Pancreas (tissue), 10 donors: Measurements from ENCODE around the gene TNFRSF1B. TPM values are rescaled to one million over a fixed set of nuclear protein-coding genes. Genes with fewer than 3 reads are reported as not detected.

ENCODE experiments used
- ATAC-seq, 4 donors: fragments of 200-7000 bp; cut with Tn5 transposase; one replicate each; pipeline versions ENCODE4 v1.8.0 to v1.9.1; 2020; ENCODE audit warnings: mild to moderate bottlenecking in 4 of 4, moderate library complexity in 4 of 4
- DNase-seq, 6 donors: peaks; one replicate each; pipeline ENCODE4 v3.0.0-alpha.2; 2020
- FAIRE-seq: peaks from 2 replicates; lab custom pipeline; 2012; peaks lifted over from hg19 to GRCh38; lab: Jason Lieb, UNC
- H3K27ac ChIP-seq, 4 donors: fragments of 200-600 bp; sonication (generic); 1 replicate in 3 of 4; 2 replicates in 1 of 4; pipeline versions ENCODE4 v1.5.0 to v1.8.0; 2020
- H3K27me3 ChIP-seq, 4 donors: fragments of 200-600 bp; one replicate each; pipeline ENCODE4 v1.8.0; 2021
- H3K36me3 ChIP-seq, 3 donors: fragments of 200-600 bp; sonication (generic) in 1 of 3; one replicate each; pipeline versions ENCODE4 v1.5.0 to v1.8.0; 2020 to 2021
- H3K4me1 ChIP-seq, 3 donors: fragments of 200-600 bp; one replicate each; pipeline ENCODE4 v1.8.0; 2021
- H3K4me3 ChIP-seq, 4 donors: fragments of 200-600 bp; sonication (generic) in 2 of 4; one replicate each; pipeline versions ENCODE4 v1.5.0 to v1.8.0; 2020 to 2021
- H3K9me3 ChIP-seq, 4 donors: fragments of 200-600 bp; one replicate each; pipeline ENCODE4 v1.8.0; 2021
- WGBS, 2 donors: extraction: QIAGEN DNeasy Blood & Tissue Kit; methylation state at CpG; one replicate each; pipeline ENCODE4 v1.1.7; 2013; 5-methylcytosine and 5-hydroxymethylcytosine counted together
- intact Hi-C, 3 donors: fragments of 100-400 bp; cut with DNase I; formaldehyde crosslinking; loops; one replicate each; pipeline versions ENCODE4 v1.11.1 to v1.14.2; 2022
- polyA plus RNA-seq, 2 donors: library from polyadenylated mRNA; stranded (reverse); fragments of 200-250 nt; gene quantifications; one replicate each; pipeline ENCODE4 v1.2.3, GENCODE V29; 2013
- total RNA-seq, 6 donors: library from RNA; stranded (reverse); fragmentation: NEBNext Ultra II Directional in 4 of 6; extraction: Animal tissue kit (Norgen Biotek cat#: 25700) in 4 of 6; gene quantifications; one replicate each; pipeline versions ENCODE4 v1.2.1 to v1.2.4, GENCODE V29; 2021 to 2023
- TF ChIP-seq, protein P1 (sequence below), 4 donors: fragments of 200-600 bp; sonication (generic) in 3 of 4; IDR thresholded peaks; one replicate each; pipeline versions ENCODE4 v1.5.0 to v1.8.0; 2021; ENCODE audit warnings: antibody characterized with exemption in 4 of 4
- donor health status: healthy with polysubstance abuse.
- donor health status: DM: no; HTN: no; CAD: no; lungs with moderate emphysema.
- donor health status: DM: no; HTN: no; CAD: no.
- donor health status: control.
- donor health status: control.
- donor health status: Bipolar disorder and iron deficiency.
- donor health status: DM: yes; HTN: yes; CAD: no.
- donor health status: DM: no; HTN: no; CAD: no.
- donor health status: DM: no; HTN: no; CAD: no.
- donor health status: DM: yes; HTN: yes; CAD: no.

The TNFRSF1B gene
- total and polyA plus RNA-seq, 8 donors, result 2.1 to 20.2 (median 4.4) TPM

DNA sequence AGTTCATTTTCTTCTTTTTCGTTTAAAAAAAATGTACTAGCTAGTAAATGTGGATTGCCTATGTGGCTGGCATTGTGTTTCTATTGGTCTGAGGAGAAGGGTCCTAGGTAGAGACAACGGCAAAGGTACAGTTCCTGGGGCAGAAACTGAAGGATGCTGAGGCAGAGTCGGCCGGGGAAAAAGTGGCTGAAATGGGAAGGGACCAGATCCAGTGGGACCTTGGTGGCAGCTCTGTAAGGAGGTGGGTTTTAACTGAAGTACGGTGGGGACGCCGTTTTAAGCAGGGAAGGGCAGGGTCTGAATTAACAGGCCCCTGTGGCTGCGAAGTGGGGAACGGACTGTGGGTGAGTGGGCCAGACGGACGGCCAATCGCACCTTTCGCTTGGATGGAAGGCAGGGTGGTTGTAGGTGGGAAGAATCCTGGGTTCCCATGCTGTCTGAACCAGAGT, 62.6 kb downstream of the TNFRSF1B start:
- H3K4me1 ChIP-seq, result peaks cover 6 to 17% (median 6%) of the 10 kb centered on the region in 3 donors
- DNase-seq, result no peak
- WGBS, 2 donors, result 60 to 66% methylated on average over 13 of the region's 13 CpGs
- FAIRE-seq, result no peak
- intact Hi-C loops, result no loop called here
- ATAC-seq, result no peak
- TF ChIP-seq, protein P1, sequence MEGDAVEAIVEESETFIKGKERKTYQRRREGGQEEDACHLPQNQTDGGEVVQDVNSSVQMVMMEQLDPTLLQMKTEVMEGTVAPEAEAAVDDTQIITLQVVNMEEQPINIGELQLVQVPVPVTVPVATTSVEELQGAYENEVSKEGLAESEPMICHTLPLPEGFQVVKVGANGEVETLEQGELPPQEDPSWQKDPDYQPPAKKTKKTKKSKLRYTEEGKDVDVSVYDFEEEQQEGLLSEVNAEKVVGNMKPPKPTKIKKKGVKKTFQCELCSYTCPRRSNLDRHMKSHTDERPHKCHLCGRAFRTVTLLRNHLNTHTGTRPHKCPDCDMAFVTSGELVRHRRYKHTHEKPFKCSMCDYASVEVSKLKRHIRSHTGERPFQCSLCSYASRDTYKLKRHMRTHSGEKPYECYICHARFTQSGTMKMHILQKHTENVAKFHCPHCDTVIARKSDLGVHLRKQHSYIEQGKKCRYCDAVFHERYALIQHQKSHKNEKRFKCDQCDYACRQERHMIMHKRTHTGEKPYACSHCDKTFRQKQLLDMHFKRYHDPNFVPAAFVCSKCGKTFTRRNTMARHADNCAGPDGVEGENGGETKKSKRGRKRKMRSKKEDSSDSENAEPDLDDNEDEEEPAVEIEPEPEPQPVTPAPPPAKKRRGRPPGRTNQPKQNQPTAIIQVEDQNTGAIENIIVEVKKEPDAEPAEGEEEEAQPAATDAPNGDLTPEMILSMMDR (IDR thresholded peaks at IDR 0.05), result no peak
- H3K27me3 ChIP-seq, result no peaks in the 10 kb centered on the region
- peak overlapping the region in 1 of 4 donors; percentile 100 for H3K4me3 ChIP-seq
- H3K9me3 ChIP-seq, result no peaks in the 10 kb centered on the region
- H3K27ac ChIP-seq, result no peak overlapping the region
- H3K36me3 ChIP-seq, result no peaks in the 10 kb centered on the region

DNA sequence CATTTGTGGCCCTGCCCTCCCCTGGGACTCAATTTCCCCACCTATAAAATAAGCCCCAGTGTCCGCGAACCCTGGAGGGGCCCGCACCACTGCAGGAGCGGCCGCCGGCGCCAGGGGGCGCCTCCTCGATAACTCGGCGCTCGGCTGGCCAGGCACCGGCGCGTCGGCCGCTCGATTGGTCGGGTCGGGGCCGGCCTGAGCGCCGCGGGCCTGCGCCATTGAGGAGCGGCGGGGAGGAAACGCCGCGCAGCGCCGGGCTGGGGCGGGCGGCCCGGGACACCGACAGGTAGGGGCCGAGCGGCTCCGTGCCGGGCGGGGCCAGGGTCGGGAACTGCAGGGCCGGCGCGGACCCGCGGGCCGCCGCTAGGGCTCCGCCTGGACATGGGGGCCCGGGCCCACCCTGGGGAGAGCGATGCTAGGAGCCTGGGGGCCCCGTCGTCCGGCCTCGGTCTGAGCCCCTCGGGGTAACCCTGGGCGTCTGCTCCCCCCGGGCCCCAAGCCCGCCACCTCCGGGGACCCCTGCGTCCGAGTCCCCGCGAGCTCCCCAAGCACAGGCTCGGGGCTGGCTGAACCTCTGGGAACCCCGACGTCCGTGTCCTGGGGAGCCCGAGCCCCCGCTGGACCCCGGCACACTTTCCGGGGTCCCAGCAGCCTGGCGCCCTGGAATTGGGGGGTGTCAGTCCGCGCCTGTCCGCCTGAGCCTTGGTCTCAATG, 63.2 kb downstream of the TNFRSF1B start, which contains the start of gene VPS13D:
VPS13D (plus strand) TSS at position 196 of the 714 bp plus-strand sequence. CDS start 4,237 bp downstream, outside the sequence.
- 0 to 1% methylated on average over 40 to 77 of the region's 77 CpGs for WGBS, 2 donors

DNA sequence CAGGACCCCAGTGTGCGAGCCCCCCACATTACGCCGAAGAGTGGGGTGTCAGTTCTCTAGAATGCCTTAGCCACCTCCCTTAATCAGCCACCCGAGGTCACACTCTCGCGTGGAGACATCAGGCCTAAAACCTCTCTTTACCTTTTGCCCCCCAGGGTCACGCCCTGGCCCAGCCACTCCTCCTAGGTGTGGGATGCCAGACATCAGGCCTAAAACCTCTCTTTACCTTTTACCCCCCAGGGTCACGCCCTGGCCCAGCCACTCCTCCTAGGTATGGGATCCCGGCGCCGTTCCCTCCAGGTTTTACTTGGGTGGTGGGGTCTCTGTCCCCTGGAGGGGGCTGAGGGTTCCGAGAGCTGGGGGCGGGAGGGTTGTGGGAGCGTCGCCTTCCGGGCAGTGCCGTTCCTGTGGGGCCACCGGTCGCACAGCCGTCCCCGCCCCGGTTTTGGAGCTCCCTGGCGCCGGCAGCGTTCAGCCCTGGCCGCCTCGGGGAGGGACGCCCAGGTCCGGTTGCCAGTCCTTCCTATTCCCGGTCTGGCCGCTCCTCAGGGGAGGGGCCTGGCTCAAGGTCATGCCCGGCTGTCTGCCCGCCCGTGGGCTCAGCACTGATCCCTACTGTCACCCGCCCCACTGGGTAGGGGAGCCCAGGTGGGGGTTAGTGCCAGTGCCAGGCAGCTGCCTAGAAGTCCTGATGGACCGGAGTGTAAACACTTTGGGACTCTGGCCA, 63.9 kb downstream of the TNFRSF1B start:
- H3K27me3 ChIP-seq, result no peaks in the 10 kb centered on the region
- ATAC-seq, result peak; percentile 82 to 90 (median 88)
- intact Hi-C loops, result no loop called here
- H3K27ac ChIP-seq, result peak overlapping the region; percentile 67 to 87 (median 85)
- TF ChIP-seq, protein P1 (IDR thresholded peaks at IDR 0.05), result no peak
- no peaks in the 10 kb centered on the region for H3K36me3 ChIP-seq
- no peak for FAIRE-seq
- peak overlapping the region; percentile 97 to 100 (median 100) for H3K4me3 ChIP-seq
- WGBS, 2 donors, result 0% methylated on average over 36 of the region's 36 CpGs
- DNase-seq, result peak; percentile 82 to 92 (median 85)
- H3K9me3 ChIP-seq, result no peaks in the 10 kb centered on the region
- H3K4me1 ChIP-seq, result peaks cover 6 to 17% (median 6%) of the 10 kb centered on the region in 3 donors

More for the DNA sequence above, 63.2 kb downstream of the TNFRSF1B start, which contains the start of gene VPS13D:
- DNase-seq, result peak; percentile 74 to 97 (median 85)
- H3K9me3 ChIP-seq, result no peaks in the 10 kb centered on the region
- FAIRE-seq, result no peak
- H3K27me3 ChIP-seq, result no peaks in the 10 kb centered on the region
- TF ChIP-seq, protein P1 (IDR thresholded peaks at IDR 0.05), result peak; percentile 93 to 97 (median 96)
- H3K36me3 ChIP-seq, result no peaks in the 10 kb centered on the region
- H3K27ac ChIP-seq, result peak within 1 kb of the TSS; percentile 67 to 87 (median 85)
- intact Hi-C loops, result no loop called here
- ATAC-seq, result peak; percentile 83 to 90 (median 90)
- peaks cover 6 to 17% (median 6%) of the 10 kb centered on the region in 3 donors for H3K4me1 ChIP-seq
- H3K4me3 ChIP-seq, result peak within 1 kb of the TSS; percentile 97 to 100 (median 100)

DNA sequence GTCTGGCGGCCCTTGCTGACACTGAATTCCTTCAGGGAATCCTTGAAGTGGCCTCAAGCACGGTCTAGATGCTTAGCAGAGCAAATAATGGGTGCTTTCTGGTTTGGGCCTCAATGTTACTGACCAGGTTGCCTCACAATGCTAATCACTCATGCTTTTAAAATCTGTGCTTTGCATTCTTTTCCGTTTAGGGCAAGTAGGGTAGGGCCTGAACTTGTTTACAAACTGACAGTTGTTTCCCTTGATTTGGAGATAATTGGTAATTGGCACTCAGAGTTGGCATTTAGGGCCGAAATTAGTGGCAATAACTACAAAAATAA, 64.4 kb downstream of the TNFRSF1B start:
- no peak for FAIRE-seq

More for the DNA sequence above, 64.4 kb downstream of the TNFRSF1B start:
- Histone ChIP-seq H3K4me3 (peak overlapping the region in 3 of 4 donors; percentile 99 to 100 (median 100)), H3K9me3 (no peaks in the 10 kb centered on the region), H3K4me1 (peaks cover 6 to 17% (median 6%) of the 10 kb centered on the region in 3 donors), H3K27me3 (no peaks in the 10 kb centered on the region), H3K36me3 (no peaks in the 10 kb centered on the region), H3K27ac (peak overlapping the region; percentile 67 to 87 (median 85))
- no peak for DNase-seq
- ATAC-seq, result no peak
- WGBS, 2 donors, result 3 to 4% methylated on average over 4 of the region's 4 CpGs
- TF ChIP-seq, protein P1 (IDR thresholded peaks at IDR 0.05), result no peak
- intact Hi-C loops, result no loop called here
